ENCODE results near the gene PDAP1. TPM values are rescaled to one million over a fixed set of nuclear protein-coding genes. Genes with fewer than 3 reads are reported as not detected.

Gene PDAP1
- total and polyA plus RNA-seq, 2 of the 8 experiments (the other 6 are each of a cell fraction or from before 2014, with no cell fraction given): 26.6 to 169 TPM

DNA sequence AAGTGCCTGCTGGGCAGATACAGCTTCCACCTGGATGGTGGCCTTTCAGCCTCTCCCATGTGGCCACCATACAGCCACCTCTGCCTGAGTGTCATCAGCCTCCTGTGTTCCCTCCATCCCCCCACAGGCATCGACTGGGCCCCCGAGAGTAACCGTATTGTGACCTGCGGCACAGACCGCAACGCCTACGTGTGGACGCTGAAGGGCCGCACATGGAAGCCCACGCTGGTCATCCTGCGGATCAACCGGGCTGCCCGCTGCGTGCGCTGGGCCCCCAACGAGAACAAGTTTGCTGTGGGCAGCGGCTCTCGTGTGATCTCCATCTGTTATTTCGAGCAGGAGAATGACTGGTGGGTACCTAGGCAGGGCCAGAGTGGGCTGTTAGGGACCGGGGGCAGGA, 20.5 kb downstream of the PDAP1 start:
- Histone ChIP-seq H3K9me3 (ENCODE audit: insufficient read depth in 2 of 2, low read depth in 1 of 2, low read length in 1 of 2) (no peaks in the 10 kb centered on the region), H3K23ac (ENCODE audit: insufficient read length) (no peak overlapping the region), H3K23me2 (ENCODE audit: low read depth, low read length) (peaks cover under 1% of the 10 kb centered on the region; the same call in 1 of the 2 replicates), H3K56ac (replicated peaks; ENCODE audit: insufficient read length, low read depth, low read length) (no peak overlapping the region), H2BK15ac (ENCODE audit: low read length) (no peak overlapping the region), H3K4me3 (ENCODE audit: extremely low read depth in 1 of 4, insufficient read depth in 2 of 4, low read depth in 3 of 4, low read length in 4 of 4) (no peak overlapping the region), H4K20me1 (replicated peaks in 1 of 2; ENCODE audit: control insufficient read depth in 1 of 2, insufficient read depth in 2 of 2, low read length in 2 of 2) (peaks cover 11% of the 10 kb centered on the region in 2 experiments), H3K18ac (ENCODE audit: extremely low read depth, low read length) (no peak overlapping the region), H3K79me1 (ENCODE audit: low read depth, low read length) (peaks cover 6% of the 10 kb centered on the region), H4K5ac (ENCODE audit: insufficient read length, low read depth, low read length) (no peak overlapping the region), H3K36me3 (ENCODE audit: control insufficient read depth in 2 of 4, insufficient read depth in 4 of 4, low read length in 3 of 4) (peaks cover 2 to 26% (median 16%) of the 10 kb centered on the region in 4 experiments; a peak in 6 of 8 replicates), H4K8ac (ENCODE audit: extremely low read depth, insufficient read depth, low read length) (no peak overlapping the region), H3K4ac (replicated peaks; ENCODE audit: insufficient read length, low read depth, low read length) (no peak overlapping the region), H2BK20ac (ENCODE audit: low read length) (no peak overlapping the region), H2BK12ac (ENCODE audit: low read depth, low read length) (no peak overlapping the region), H3K27ac (ENCODE audit: low read depth, low read length) (no peak overlapping the region), H3K27me3 (replicated peaks in 1 of 4; ENCODE audit: control insufficient read depth in 3 of 4, extremely low read depth in 1 of 4, insufficient read depth in 3 of 4, low read length in 3 of 4) (no peaks in the 10 kb centered on the region), H3K4me2 (ENCODE audit: insufficient read depth in 1 of 2, low read depth in 2 of 2, low read length in 2 of 2) (no peak overlapping the region), H2BK5ac (ENCODE audit: low read depth, low read length) (no peak overlapping the region), H3K14ac (ENCODE audit: insufficient read length) (no peak overlapping the region), H3K4me1 (replicated peaks in 1 of 4; ENCODE audit: control insufficient read depth in 3 of 4, insufficient read depth in 4 of 4, low read length in 3 of 4) (peaks cover 0 to 4% (median 2%) of the 10 kb centered on the region in 4 experiments; a peak in 2 of 7 replicates), H2BK120ac (replicated peaks; ENCODE audit: low read depth, low read length) (no peak overlapping the region), H2AK5ac (ENCODE audit: low read depth, low read length) (no peak overlapping the region), H2AFZ (ENCODE audit: low read length) (no peak overlapping the region), H4K91ac (replicated peaks; ENCODE audit: insufficient read length, low read length) (no peak overlapping the region), H3K9ac (replicated peaks in 1 of 4; ENCODE audit: extremely low read depth in 1 of 4, low read depth in 3 of 4, low read length in 3 of 4) (no peak overlapping the region), H3K79me2 (ENCODE audit: control insufficient read depth in 1 of 2, insufficient read depth in 2 of 2, low read length in 2 of 2) (peaks cover 0 to 2% of the 10 kb centered on the region in 2 experiments; a peak in 1 of 4 replicates)
- ChIA-PET POLR2A (ENCODE audit: partially characterized antibody) (interaction anchor here (1.2 kb wide), 1 partner anchor 21 kb away, joined by 4 read pairs; the partner anchor contains the start of genes BUD31 and PDAP1), CTCF (ENCODE audit: partially characterized antibody) (interaction anchor here (0.7 to 7.1 kb wide), 6 partner anchors 12 to 66 kb away, joined by 3 to 40 read pairs (median 6); no protein-coding TSS in a partner anchor)
- 94% methylated on average over 20 of the region's 20 CpGs; no CpG with 5 or more reads in 1 of the 2 experiments for WGBS, 2 experiments (ENCODE audit: extremely low coverage in 1 of 2, insufficient coverage in 1 of 2, insufficient read length in 1 of 2, insufficient replicate concordance in 2 of 2, low coverage in 1 of 2, low lambda C conversion rate in 2 of 2, missing lambda C conversion rate in 1 of 2)
- no peak for DNase-seq (ENCODE audit: low read depth in 1 of 2, low spot score in 2 of 2)
- FAIRE-seq: no peak
- TF ChIP-seq CBX8 (IDR thresholded peaks at IDR 0.05; ENCODE audit: borderline replicate concordance, low read depth, low read length): no peak
- TF ChIP-seq SRF (IDR thresholded peaks at IDR 0.05; ENCODE audit: low read depth, low read length): no peak
- TF ChIP-seq RNF2 (IDR thresholded peaks at IDR 0.05; ENCODE audit: borderline replicate concordance, low read depth, low read length, missing control alignments, poor library complexity, severe bottlenecking): no peak
- TF ChIP-seq YY1 (IDR thresholded peaks at IDR 0.05; ENCODE audit: low read depth, low read length): no peak
- TF ChIP-seq, protein P1, sequence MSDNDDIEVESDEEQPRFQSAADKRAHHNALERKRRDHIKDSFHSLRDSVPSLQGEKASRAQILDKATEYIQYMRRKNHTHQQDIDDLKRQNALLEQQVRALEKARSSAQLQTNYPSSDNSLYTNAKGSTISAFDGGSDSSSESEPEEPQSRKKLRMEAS (IDR thresholded peaks at IDR 0.05): no peak
- TF ChIP-seq SUZ12 (IDR thresholded peaks at IDR 0.05; ENCODE audit: low read length): no peak
- no peak for TF ChIP-seq TEAD4 (IDR thresholded peaks at IDR 0.05; ENCODE audit: low read depth, low read length)
- no peak for TF ChIP-seq TCF12 (IDR thresholded peaks at IDR 0.05; ENCODE audit: low read depth, low read length)
- no peak for TF ChIP-seq TBP (IDR thresholded peaks at IDR 0.05; ENCODE audit: low read depth, low read length)
- TF ChIP-seq PHF8 (conservative IDR thresholded peaks at IDR 0.05; ENCODE audit: low read depth, low read length): no peak
- no peak for TF ChIP-seq RXRA (IDR thresholded peaks at IDR 0.05; ENCODE audit: insufficient read depth, low read depth, low read length)
- no peak for TF ChIP-seq CREB1 (IDR thresholded peaks at IDR 0.05)
- no peak for TF ChIP-seq BRCA1 (IDR thresholded peaks at IDR 0.05; ENCODE audit: low read depth, low read length)
- no peak for TF ChIP-seq JUN (IDR thresholded peaks at IDR 0.05; ENCODE audit: low read depth, low read length)
- no peak for TF ChIP-seq MAFK (IDR thresholded peaks at IDR 0.05; ENCODE audit: low read depth, low read length)
